Liver (tissue), 9 donors: ENCODE results near the gene ATE1. TPM values are rescaled to one million over a fixed set of nuclear protein-coding genes. Genes with fewer than 3 reads are reported as not detected.
"Not testable (repeated sequence)": the region's sequence is repeated elsewhere in the genome, so short reads cannot be mapped to it uniquely, and the experiment has no call there.

Source experiments
- DNase-seq: peaks from one replicate; pipeline ENCODE4 v3.0.0-alpha.2; 2017; ENCODE audit warnings: low spot score
- H3K27ac ChIP-seq, 2 donors: one replicate each; pipeline ENCODE4 v1.7.0; 2013; ENCODE audit warnings: inconsistent platforms in 2 of 2, low read length in 2 of 2, control low read depth in 1 of 2, low read depth in 1 of 2, mild to moderate bottlenecking in 1 of 2
- H3K27me3 ChIP-seq, 4 donors: one replicate each; pipeline versions ENCODE4 v1.6.1 to v1.7.0; 2013; ENCODE audit warnings: low read length in 3 of 4, inconsistent platforms in 1 of 4, mild to moderate bottlenecking in 1 of 4, moderate library complexity in 1 of 4; ENCODE audit not compliant: control insufficient read depth in 4 of 4, insufficient read depth in 4 of 4
- H3K36me3 ChIP-seq, 4 donors: one replicate each; pipeline versions ENCODE4 v1.6.1 to v1.7.0; 2013; ENCODE audit warnings: low read length in 3 of 4, mild to moderate bottlenecking in 3 of 4, low read depth in 1 of 4, moderate library complexity in 1 of 4; ENCODE audit not compliant: control insufficient read depth in 4 of 4, insufficient read depth in 3 of 4
- H3K4me1 ChIP-seq, 4 donors: one replicate each; pipeline versions ENCODE4 v1.6.1 to v1.7.0; 2013; ENCODE audit warnings: low read length in 3 of 4, mild to moderate bottlenecking in 3 of 4, moderate library complexity in 1 of 4; ENCODE audit not compliant: control insufficient read depth in 4 of 4, insufficient read depth in 4 of 4
- H3K4me3 ChIP-seq, 3 donors: one replicate each; pipeline versions ENCODE4 v1.6.1 to v1.7.0; 2013; ENCODE audit warnings: low read length in 3 of 3, control low read depth in 1 of 3, low read depth in 1 of 3, mild to moderate bottlenecking in 1 of 3
- H3K9ac ChIP-seq, 2 donors: one replicate each; pipeline ENCODE4 v1.7.0; 2013; ENCODE audit warnings: low read length in 2 of 2, mild to moderate bottlenecking in 2 of 2, moderate library complexity in 2 of 2, control low read depth in 1 of 2, low read depth in 1 of 2
- H3K9me3 ChIP-seq, 4 donors: one replicate each; pipeline versions ENCODE4 v1.6.1 to v1.7.0; 2013; ENCODE audit warnings: low read length in 3 of 4; ENCODE audit not compliant: control insufficient read depth in 4 of 4
- EGR1 ChIP-seq, 2 donors: IDR thresholded peaks; 2 replicates each; pipeline ENCODE4 v1.6.1; 2016 to 2018; ENCODE audit warnings: antibody characterized with exemption in 2 of 2, low read depth in 2 of 2
- FOXA1 ChIP-seq: IDR thresholded peaks from 2 replicates; pipeline ENCODE4 v1.6.1; 2016; ENCODE audit warnings: antibody characterized with exemption
- HNF4G ChIP-seq: IDR thresholded peaks from 2 replicates; pipeline ENCODE4 v1.6.1; 2016; ENCODE audit warnings: antibody characterized with exemption
- JUND ChIP-seq, 2 donors: IDR thresholded peaks; 2 replicates each; pipeline ENCODE4 v1.6.1; 2016; ENCODE audit warnings: antibody characterized with exemption in 2 of 2
- REST ChIP-seq: IDR thresholded peaks from 2 replicates; pipeline ENCODE4 v1.6.1; 2016; ENCODE audit warnings: antibody characterized with exemption, mild to moderate bottlenecking
- WGBS: extraction: QIAGEN DNeasy Blood & Tissue Kit; methylation state at CpG from one replicate; pipeline ENCODE4 v1.1.7; 2013; 5-methylcytosine and 5-hydroxymethylcytosine counted together
- polyA plus RNA-seq, 2 donors: library from polyadenylated mRNA; stranded (reverse) in 1 of 2; unstranded in 1 of 2; fragments of 200-250 nt in 1 of 2; fragments of >200 nt in 1 of 2; fragmentation: Nextera tagmentation in 1 of 2; extraction: Ambion mirVana in 1 of 2; gene quantifications; one replicate each; pipeline versions ENCODE4 v1.2.1 to v1.2.3, GENCODE V29; 2013 to 2015
- total RNA-seq, 2 donors: library from RNA; depleted of rRNA; stranded (reverse); fragments of >200 nt; gene quantifications; one replicate each; pipeline ENCODE4 v1.2.3, GENCODE V29; 2014
- donor health status: healthy.
- donor health status: healthy.
- donor health status: healthy.
- donor health status: healthy.
- donor health status: healthy.

Gene ATE1
- total and polyA plus RNA-seq, 4 donors = 7.9 to 34.9 (median 13.5) TPM

DNA sequence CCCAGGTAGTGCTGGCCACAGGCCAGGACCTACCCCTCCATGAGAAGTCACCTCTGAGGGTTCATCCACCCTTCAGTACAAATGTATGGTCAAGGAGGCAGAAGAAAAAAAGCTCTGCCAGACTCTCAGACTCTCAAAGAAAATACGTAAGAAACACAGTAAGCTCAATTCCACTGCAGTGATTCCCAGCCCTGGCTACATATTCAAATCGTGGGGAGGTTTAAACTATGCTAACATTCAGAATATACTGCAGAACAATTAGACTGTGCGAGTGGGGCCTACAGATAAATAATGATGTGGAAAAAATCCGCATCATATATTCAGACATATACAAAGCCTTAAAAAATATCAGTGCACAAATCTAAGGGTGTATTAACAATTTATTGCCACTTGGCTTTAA lies 162.6 kb downstream of the ATE1 start (continued):
- TF ChIP-seq REST = no peak

GRCh38 chr10:121764233-121764942 lies 163.4 kb downstream of the ATE1 start:
- H3K9ac ChIP-seq = no peak overlapping the region
- H3K36me3 ChIP-seq = peaks cover 0 to 3% (median 0%) of the 10 kb centered on the region in 4 donors
- no peak overlapping the region for H3K4me3 ChIP-seq
- no peak overlapping the region for H3K27ac ChIP-seq
- no peaks in the 10 kb centered on the region for H3K27me3 ChIP-seq
- WGBS = 97% methylated on average over 5 of the region's 5 CpGs
- no peak for DNase-seq
- no peaks in the 10 kb centered on the region for H3K4me1 ChIP-seq
- TF ChIP-seq JUND (IDR thresholded peaks at IDR 0.05) = no peak
- no peak for TF ChIP-seq FOXA1
- peaks cover 0 to 8% (median 2%) of the 10 kb centered on the region in 4 donors for H3K9me3 ChIP-seq

DNA sequence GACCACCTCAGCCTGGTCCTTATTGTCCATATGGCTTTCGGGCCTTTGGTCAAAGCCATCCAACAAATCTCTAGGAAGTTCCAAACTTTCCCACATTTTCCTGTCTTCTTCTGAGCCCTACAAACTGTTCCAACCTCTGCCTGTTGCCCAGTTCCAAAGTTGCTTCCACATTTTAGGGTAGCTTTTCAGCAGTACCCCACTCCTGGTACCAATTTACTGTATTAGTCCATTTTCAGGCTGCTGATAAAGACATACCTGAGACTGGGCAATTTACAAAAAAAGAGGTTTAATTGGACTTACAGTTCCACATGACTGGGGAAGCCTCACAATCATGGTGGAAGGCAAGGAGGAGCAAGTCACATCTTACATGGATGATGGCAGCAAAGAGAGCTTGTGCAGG lies 170.6 kb downstream of the ATE1 start:
- H3K36me3 ChIP-seq, H3K4me1 ChIP-seq: not testable (repeated sequence)

GRCh38 chr10:121755496-121755895 lies 172.3 kb downstream of the ATE1 start:
- not testable (repeated sequence) for DNase-seq, H3K36me3 ChIP-seq, H3K27ac ChIP-seq, H3K9ac ChIP-seq, H3K4me3 ChIP-seq, H3K27me3 ChIP-seq, H3K4me1 ChIP-seq
- peaks cover 2 to 10% (median 8%) of the 10 kb centered on the region in 4 donors for H3K9me3 ChIP-seq
- 98% methylated on average over 2 of the region's 2 CpGs for WGBS

More for the DNA sequence above, 170.6 kb downstream of the ATE1 start:
- not testable (repeated sequence) for H3K27ac ChIP-seq, H3K4me3 ChIP-seq, H3K27me3 ChIP-seq, DNase-seq, H3K9ac ChIP-seq
- H3K9me3 ChIP-seq = peaks cover 2 to 10% (median 9%) of the 10 kb centered on the region in 4 donors
- 100% methylated on average over 1 of the region's 1 CpG for WGBS

DNA sequence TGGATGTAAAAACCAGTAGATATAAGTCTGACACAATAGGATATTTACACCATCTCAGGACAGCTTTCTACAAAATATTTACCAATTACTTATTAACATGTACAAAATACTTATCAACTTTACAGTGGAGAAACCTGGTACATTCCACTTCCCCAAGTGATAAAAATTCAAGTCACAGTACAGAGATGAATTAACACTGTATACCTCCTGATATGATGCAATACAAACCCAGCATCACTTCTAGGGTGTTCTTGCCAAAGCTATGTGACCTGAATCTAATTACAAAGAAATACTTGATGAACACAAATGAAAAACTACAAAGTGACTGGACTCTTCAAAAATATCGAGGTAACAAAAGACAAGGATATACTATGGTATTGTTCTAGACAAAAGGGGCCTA lies 173.2 kb downstream of the ATE1 start:
- Histone ChIP-seq H3K9me3 (peaks cover 1 to 10% (median 4%) of the 10 kb centered on the region in 4 donors), H3K4me3 (no peak overlapping the region), H3K4me1 (no peaks in the 10 kb centered on the region), H3K27me3 (no peaks in the 10 kb centered on the region), H3K36me3 (peaks cover 0 to 6% (median 5%) of the 10 kb centered on the region in 4 donors), H3K9ac (no peak overlapping the region), H3K27ac (no peak overlapping the region)
- TF ChIP-seq HNF4G = no peak
- no peak for TF ChIP-seq EGR1 (IDR thresholded peaks at IDR 0.05; ENCODE audit: low read depth in 2 of 2)
- TF ChIP-seq REST = no peak
- DNase-seq = no peak
- 95% methylated on average over 1 of the region's 1 CpG for WGBS
